ENCODE data around the gene TMEM74B. TPM values are rescaled to one million over a fixed set of nuclear protein-coding genes. Genes with fewer than 3 reads are reported as not detected.
"Not testable (repeated sequence)": the region's sequence is repeated elsewhere in the genome, so short reads cannot be mapped to it uniquely, and the experiment has no call there.

TMEM74B gene
- total RNA-seq, 1 donor from 2014 or later = 4.2 TPM

- Histone ChIP-seq H3K36me3 (no peaks in the 10 kb centered on the region), H3K4me1 (peaks cover 19% of the 10 kb centered on the region), H3K27ac (replicated peaks) (no peak overlapping the region), H3K4me3 (no peak overlapping the region), H3K27me3 (ENCODE audit: low read depth) (peaks cover 33% of the 10 kb centered on the region), H3K9me3 (replicated peaks) (peaks cover 17% of the 10 kb centered on the region)
- no peak for TF ChIP-seq CTCF (IDR thresholded peaks at IDR 0.05; ENCODE audit: borderline replicate concordance)
- intact Hi-C loops (cut with micrococcal nuclease) = no loop called here
- no peak for DNase-seq
These were observed 39.6 kb upstream of the TMEM74B start for GRCh38 chr20:1224205-1224890.

GRCh38 chr20:1222750-1223149 is 38.0 kb upstream of the TMEM74B start:
- Histone ChIP-seq H3K27me3 (ENCODE audit: low read depth) (peaks cover 17% of the 10 kb centered on the region), H3K4me1 (peaks cover 19% of the 10 kb centered on the region), H3K9me3 (replicated peaks) (peaks cover 17% of the 10 kb centered on the region)
- DNase-seq; H3K27ac ChIP-seq (replicated peaks); H3K4me3 ChIP-seq; H3K36me3 ChIP-seq; intact Hi-C loops (cut with micrococcal nuclease): not testable (repeated sequence)

GRCh38 chr20:1216527-1217427 is 32.0 kb upstream of the TMEM74B start:
- H3K4me1 ChIP-seq; H3K27ac ChIP-seq (replicated peaks); H3K36me3 ChIP-seq; H3K9me3 ChIP-seq (replicated peaks); intact Hi-C loops (cut with micrococcal nuclease); H3K4me3 ChIP-seq; DNase-seq: not testable (repeated sequence)
- H3K27me3 ChIP-seq (ENCODE audit: low read depth) = peaks cover 31% of the 10 kb centered on the region

GRCh38 chr20:1215386-1216170 is 30.8 kb upstream of the TMEM74B start:
- DNase-seq = no peak
- H3K27me3 ChIP-seq (ENCODE audit: low read depth) = peaks cover 37% of the 10 kb centered on the region
- intact Hi-C loops (cut with micrococcal nuclease) = no loop called here

GRCh38 chr20:1214838-1215261 is 30.1 kb upstream of the TMEM74B start:
- H3K27ac ChIP-seq (replicated peaks) = no peak overlapping the region
- intact Hi-C loops (cut with micrococcal nuclease) = no loop called here
- H3K9me3 ChIP-seq (replicated peaks) = no peaks in the 10 kb centered on the region
- peaks cover 40% of the 10 kb centered on the region for H3K27me3 ChIP-seq (ENCODE audit: low read depth)
- no peaks in the 10 kb centered on the region for H3K36me3 ChIP-seq
- H3K4me1 ChIP-seq = peaks cover 7% of the 10 kb centered on the region
- TF ChIP-seq CTCF (IDR thresholded peaks at IDR 0.05; ENCODE audit: borderline replicate concordance) = no peak
- H3K4me3 ChIP-seq = no peak overlapping the region
- no peak for DNase-seq

More at GRCh38 chr20:1215386-1216170, 30.8 kb upstream of the TMEM74B start:
- no peak for TF ChIP-seq CTCF (IDR thresholded peaks at IDR 0.05; ENCODE audit: borderline replicate concordance)
- no peaks in the 10 kb centered on the region for H3K36me3 ChIP-seq
- H3K4me1 ChIP-seq = peaks cover 7% of the 10 kb centered on the region
- H3K4me3 ChIP-seq = no peak overlapping the region
- H3K9me3 ChIP-seq (replicated peaks) = no peaks in the 10 kb centered on the region
- H3K27ac ChIP-seq (replicated peaks) = no peak overlapping the region
